HepG2 (cell line): ENCODE measurements around the gene DGCR2.

Experiments
- STAT6 ChIP-seq: sonication (generic); formaldehyde crosslinking; IDR thresholded peaks from 2 replicates; pipeline ENCODE4 v1.4.0; 2020; ENCODE audit warnings: missing genetic modification reagents, mild to moderate bottlenecking, borderline replicate concordance
- TOE1 ChIP-seq: sonication (generic); formaldehyde crosslinking; IDR thresholded peaks from 2 replicates; pipeline ENCODE4 v1.4.0; 2020; ENCODE audit warnings: mild to moderate bottlenecking, missing genetic modification reagents
- ZBTB10 ChIP-seq: sonication (generic); formaldehyde crosslinking; IDR thresholded peaks from 2 replicates; pipeline ENCODE4 v1.4.0; 2020; ENCODE audit warnings: missing genetic modification reagents, borderline replicate concordance
- ZBTB2 ChIP-seq: sonication (generic); formaldehyde crosslinking; IDR thresholded peaks from 2 replicates; pipeline ENCODE4 v1.8.0; 2022; ENCODE audit warnings: low read depth, missing genetic modification reagents
- ZNF777 ChIP-seq: sonication (generic); formaldehyde crosslinking; IDR thresholded peaks from 2 replicates; pipeline ENCODE4 v1.4.0; 2020; ENCODE audit warnings: missing genetic modification reagents

- TF ChIP-seq TOE1 (CRISPR knock-in tag) (no peak), ZBTB2 (no peak), ZBTB10 (CRISPR knock-in tag) (no peak), STAT6 (no peak), ZNF777 (CRISPR knock-in tag) (no peak)
Measured at GRCh38 chr22:18987765-18988164, 134.4 kb downstream of the DGCR2 start.
